ENCODE results near the gene IL9. TPM values are rescaled to one million over a fixed set of nuclear protein-coding genes. Genes with fewer than 3 reads are reported as not detected.

Gene IL9
- not detected for total RNA-seq

DNA sequence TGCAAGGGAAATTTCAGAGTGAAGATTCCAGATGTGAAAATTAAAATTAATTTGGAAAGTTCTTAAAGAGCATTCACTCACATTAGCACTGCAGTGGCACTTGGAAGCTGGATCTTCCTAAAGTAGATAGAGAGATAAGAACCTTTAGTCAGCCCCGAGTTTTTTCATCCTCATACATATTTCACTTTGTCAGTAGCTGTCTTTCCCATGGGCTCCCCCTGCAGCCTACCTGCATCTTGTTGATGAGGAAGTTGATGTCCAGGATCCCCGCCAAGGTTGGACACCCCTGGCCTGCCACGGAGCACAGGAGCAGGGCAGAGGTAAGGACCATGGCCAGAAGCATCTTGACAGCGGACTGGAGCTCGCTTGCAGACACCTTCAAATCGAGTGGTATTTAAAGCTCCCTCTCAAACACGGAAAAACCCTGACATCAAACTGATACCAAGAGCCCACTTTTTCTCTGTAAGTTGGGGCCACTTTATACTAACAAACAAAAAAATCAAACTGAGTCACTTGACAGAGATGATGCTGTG, at the start of gene IL9:
TSS of gene IL9 (minus strand) at position 368 of the 533 bp plus-strand sequence. CDS start at position 343, 25 bp downstream.
- DNase-seq (ENCODE audit: low spot score) = no peak

DNA sequence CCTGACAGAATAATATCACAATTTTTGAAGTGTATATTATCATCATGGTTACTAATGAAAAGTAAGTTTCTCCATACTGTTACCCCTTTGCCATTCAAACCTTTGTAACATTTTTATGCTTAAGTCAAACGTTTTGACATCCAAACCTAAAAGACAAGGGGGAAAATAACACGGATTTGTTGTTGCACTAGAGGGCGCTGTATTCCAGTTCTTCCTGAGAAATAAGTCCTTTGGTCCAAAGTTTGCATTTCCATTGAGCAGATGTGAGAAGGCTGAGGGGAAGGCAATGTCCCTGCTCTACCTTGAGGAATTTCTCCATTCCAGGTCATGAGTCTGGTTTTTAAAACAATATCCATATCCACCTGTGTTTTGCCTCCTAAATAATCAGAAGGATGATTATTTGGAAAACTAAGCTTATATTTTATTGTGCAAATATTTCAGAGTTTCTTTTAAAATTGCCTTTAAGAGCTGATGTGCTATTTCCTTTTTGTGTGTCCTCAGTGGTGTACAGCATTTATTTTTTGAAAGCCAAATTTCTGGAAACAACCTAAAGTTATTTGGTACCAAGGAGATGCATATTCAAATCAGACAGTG, 49.4 kb upstream of the IL9 start:
- peak; percentile 99 for ATAC-seq

More for the DNA sequence above, at the start of gene IL9:
- ATAC-seq = no peak

DNA sequence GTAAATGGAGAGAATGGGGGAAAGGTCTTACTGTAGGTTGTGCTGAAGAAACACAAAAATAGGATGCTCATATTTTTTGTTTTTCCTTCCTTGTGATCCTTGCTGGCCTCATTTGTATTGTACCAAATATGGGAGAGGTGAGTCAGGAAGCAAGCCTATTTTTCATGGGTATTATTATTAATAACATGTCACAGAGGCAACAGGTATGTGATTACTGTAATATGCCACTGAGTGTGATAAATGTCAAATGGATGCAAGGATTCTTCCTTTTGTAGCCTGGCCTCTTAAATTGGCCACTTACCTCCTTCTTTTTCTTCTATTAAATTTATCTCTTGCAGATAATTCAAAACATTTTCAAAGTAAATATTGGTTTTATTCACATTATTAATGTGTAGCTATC, 48.9 kb upstream of the IL9 start:
- no peak for ATAC-seq
- no peak for DNase-seq (ENCODE audit: low spot score)

More for the DNA sequence above, 49.4 kb upstream of the IL9 start:
- peak; percentile 52 for DNase-seq (ENCODE audit: low spot score)

DNA sequence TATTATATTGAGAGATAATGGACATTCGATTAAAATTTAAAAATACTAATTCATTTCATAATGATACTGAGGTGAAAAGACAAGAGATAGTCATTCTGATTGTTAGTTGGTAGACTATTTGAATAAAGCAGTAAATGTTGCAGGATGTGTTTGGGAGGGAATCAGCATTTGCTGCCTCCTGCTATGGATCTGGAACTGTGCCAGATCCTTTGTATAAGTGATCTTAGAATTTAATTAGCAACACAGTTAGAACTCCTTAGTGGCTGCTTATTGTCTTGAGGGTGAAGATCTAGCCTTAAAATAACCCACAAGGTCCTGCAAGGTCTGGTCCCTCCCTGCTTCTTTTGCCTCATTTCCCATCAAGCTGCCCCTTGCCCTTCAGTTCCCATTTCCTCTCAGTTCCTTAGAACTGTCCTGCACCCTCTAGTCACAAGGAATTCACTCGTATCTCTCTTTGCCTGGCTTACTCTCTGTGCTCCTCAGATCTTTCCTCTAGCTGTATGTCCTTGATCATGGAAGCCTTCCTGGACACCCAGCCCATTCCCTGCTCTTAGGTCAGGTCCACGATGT, 46.6 kb upstream of the IL9 start:
- DNase-seq (ENCODE audit: low spot score) (no peak), ATAC-seq (no peak)

DNA sequence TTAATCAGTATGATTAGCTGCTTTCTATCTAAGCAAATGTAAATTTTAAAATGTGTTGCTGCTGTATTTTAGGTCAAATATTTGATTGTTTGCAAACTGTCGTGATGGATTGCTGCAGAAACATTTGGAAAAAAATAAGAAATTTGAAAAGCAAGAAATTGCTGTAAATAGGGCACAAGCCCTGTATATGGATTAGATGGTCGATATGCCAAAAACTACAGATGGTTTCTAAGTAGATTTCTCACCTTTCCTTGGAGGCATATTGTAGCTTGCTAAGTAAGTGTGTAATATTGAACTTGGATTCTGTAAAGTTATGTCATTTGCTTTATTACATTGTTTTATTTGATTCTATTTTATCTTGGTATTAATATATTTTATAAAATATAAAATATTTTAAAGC, 46.1 kb upstream of the IL9 start:
- ATAC-seq = no peak

DNA sequence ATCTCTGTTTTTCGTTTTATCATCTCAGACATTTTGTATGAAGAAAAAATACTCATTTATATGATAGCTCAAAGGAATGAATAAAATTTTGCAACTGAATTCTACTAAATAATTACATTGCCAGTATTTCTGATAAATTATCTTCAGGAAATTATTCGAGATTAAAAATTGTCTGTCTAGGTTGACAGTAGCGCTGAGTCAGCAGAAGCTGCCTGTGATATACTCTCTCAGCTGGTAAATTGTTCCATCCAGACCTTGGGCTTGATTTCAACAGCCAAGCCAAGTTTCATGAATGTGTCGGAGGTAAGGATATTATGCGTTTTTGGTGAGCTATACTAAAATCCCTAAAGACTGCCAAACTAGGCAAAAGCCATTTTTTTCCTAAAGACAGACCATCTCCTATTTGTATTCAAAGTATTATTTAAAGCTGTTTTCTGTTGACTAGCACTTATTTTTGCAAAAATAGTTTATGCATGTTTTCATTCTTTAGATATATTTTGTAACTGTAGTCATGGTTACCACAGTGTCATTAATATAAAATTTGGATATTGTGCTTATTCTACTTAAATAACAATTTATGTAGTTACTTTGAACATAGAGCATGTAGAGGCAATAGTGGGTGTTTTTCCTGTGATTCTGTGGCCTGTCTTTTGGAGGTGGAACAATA, 41.7 kb upstream of the IL9 start:
- DNase-seq (ENCODE audit: low spot score) = no peak
- ATAC-seq = no peak

More for the DNA sequence above, 46.1 kb upstream of the IL9 start:
- no peak for DNase-seq (ENCODE audit: low spot score)

DNA sequence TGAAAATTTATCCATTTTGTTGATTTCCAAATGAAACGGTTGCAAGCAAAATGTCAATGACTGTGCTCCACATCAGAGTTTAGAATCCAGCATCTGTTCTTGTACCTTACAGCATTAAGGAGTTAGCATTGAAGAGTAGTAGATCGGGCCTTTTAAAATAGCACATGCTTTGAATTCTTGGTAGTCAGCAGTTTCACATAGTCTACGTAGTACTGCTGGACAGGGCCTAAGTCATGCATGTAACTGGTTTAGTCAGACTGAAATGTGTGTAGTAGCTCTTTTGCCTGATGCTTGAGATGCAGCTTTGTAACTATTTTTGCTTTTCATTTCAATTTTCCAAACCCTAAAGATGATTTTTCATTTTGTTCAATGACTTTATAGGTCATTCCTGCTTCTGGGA, 39.3 kb upstream of the IL9 start:
- DNase-seq (ENCODE audit: low spot score) (no peak), ATAC-seq (no peak)

DNA sequence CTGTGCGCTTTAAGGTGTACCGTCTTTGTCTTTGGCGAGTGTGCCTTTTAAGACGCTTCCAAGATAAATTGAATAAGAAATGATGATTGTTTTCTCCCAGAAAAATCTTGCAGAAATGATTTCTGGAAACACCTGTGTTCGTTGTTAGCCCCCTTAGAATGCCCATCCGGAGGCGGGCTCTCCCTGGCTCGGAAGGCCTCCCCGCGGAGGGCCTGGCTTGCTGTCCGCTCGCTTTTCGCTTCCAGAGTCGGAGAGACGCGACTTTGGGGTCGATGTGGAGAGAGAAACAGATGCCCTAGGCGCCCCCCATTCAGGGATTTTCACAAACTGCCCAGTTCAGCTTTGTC, 35.3 kb upstream of the IL9 start:
- DNase-seq (ENCODE audit: low spot score) (no peak), ATAC-seq (no peak)

DNA sequence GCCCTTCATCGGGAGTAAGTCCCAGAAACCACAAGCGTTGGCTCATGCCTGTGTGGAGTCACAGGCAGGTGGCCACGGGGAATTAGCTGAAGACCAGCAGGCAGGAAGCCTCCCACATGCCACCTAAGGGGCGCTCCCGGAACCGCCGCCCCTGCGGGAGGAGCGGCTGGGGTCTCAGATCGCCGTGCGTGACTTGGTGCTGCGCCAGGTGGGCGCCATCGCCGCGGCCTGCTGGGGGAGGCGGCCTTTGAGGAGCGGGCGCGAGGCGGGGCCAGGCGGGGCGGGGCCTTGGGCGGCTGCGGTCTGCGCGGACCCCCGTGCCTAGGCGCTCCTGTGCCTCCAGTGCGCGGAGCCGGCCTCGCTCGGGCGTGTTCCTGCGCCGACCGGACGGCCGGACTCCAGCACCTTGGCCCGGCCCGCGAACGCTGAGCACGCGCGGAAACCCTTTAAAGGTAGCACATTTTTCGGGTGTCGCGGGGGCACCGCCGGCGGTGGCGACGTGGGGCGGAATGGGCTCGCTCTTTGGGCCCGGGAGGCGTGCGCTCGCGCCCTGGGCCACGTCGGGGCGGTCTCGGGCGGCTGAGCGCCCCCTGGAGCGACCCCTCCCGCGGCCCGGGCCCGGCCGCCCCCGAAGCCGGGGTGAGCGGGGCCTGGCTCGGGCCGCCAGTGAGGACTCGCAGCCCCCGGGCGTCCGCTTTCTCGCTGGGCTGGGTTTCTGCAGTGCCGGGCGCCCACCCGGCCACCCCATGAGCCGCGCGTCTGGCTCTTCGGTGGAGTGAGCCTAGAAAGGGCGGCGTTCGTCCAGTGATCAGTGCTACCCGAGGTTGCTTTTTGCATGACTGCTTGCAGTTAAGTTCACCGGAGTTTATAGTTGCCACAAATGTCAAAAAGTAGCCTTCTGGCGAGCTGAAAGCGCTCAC, 34.6 kb upstream of the IL9 start:
- DNase-seq (ENCODE audit: low spot score) = no peak
- ATAC-seq = peak; percentile 82

DNA sequence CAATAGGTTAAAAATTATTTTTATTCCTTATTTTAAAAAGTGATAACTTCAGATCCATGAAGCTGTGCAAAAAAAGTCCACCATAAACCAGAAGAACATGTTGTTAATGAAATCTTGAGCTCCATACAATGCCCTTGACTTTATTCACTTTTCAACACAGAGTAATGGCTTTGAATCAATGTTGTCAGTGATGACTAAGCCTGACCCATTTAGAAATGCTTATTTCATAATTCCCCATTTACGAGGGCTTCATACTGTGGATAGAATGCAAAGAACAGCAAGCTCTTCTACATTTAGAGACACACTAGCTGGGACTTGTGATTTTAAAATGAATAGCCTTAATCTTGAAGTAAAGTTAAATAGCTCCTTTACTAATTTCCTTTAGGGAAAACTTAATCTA, 25.7 kb upstream of the IL9 start:
- ATAC-seq (no peak), DNase-seq (ENCODE audit: low spot score) (no peak)

DNA sequence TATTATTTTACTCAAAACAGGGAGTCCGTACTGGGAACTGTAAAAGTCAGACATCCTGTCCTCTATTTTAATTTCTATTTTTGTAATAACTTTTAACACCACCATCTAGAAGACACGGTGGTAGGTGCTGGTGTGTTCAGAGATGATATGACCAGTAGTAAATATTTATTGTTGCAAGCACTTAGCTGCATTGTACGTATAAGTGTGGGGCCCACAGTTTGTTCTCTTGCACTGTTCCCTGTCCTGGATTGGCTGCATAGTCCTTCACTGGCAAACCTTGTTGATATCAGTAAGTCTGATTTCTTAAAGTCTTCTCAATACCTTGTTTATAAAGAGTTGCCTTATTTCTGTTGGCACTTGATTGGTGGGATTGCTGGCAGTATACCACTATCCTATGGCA, 24.6 kb upstream of the IL9 start:
- ATAC-seq (no peak), DNase-seq (ENCODE audit: low spot score) (no peak)

DNA sequence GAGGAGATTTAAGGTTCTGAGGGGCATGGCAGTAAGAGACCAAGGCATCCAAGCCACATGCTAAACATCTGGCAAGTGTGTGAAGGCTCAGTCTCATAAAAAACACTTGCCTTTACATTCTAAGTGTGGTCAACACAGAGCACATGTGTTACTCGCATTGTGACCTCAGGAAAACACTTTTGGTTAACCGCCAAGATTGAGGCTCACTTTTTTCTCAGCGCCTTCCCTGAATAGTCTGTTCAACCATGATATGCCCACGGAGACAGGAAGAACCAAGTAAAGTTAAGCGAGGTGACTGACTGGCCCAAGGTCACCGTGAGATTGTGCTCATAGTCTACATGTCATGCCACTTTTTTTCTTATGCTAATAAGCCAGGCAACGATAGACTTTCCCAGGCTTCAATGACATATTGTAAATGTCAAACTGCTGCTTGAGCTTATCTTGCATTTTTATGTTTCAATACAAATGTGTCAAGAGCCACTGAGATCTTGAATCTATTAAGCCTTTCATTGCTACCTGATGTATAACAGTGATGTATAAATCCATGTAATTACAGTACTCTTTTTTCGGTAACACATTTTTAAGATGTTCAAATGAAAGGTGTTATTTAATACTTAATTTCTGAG, 21.1 kb upstream of the IL9 start:
- no peak for DNase-seq (ENCODE audit: low spot score)
- ATAC-seq = no peak

DNA sequence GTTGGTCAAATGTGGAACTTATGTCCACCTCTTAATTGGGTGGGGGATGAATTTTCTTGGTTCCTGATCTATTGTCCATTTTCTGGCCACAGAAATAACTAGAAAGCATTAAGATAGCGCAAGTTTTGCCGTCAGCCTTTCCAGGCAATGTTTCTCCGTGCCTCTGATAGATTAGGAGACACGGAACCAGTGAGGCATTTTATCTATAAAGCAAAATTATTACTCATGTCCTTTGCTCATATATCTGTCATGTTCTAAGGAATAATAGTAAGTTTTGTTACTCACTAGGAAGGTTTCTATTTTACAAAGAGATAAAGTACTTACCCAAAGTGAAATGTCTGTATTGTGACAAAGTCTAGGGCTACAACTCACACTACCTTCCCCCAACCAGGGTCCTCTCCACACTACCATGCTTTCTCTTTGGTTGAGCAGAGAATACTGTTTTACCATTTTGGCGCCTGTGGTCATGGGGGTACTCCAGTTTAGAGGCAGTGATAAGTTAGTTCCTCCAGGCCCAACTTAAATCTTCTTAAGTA, 19.9 kb upstream of the IL9 start:
- DNase-seq (ENCODE audit: low spot score) = no peak
- ATAC-seq = no peak

DNA sequence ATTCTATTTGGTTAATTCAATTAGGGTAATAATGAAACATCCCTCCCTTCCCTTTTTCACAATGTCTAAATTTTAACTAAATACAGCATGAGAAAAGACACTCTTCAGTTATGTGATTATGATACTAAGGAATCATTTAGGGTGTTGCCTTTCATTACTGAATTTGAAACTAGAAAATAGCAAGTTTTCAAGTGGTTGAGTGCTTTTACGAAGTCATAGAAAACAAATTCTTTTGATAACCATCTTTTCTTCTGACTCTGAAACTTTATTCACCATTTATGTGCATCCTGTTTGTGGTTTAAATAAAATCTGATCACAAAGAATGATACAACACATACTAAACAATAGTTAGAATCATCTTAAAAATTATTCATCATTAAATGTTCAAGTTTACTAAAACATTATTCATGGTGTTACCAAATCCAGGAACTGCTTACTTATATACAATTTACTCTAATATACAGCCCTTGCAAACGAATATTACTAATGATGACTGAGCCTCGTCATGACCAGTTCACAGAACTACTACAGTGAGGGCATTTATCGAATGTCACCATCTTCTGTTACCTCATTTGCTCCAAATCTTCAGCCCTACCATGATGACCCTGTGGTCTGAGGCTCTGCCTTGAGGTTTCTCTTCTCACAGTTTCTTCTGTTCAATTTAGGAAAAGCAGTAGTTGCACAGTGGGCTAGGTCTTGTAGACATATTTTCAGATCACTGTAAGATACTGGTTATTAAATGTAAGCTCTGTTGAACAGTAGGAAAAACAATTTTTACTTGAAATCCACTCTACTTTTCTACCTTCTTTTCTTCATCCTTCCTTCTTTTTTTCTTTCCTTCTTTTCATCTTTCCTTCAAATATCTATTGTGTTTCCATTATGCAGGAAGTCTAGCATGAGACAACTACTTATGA, 18.3 kb upstream of the IL9 start:
- ATAC-seq (no peak), DNase-seq (ENCODE audit: low spot score) (no peak)

DNA sequence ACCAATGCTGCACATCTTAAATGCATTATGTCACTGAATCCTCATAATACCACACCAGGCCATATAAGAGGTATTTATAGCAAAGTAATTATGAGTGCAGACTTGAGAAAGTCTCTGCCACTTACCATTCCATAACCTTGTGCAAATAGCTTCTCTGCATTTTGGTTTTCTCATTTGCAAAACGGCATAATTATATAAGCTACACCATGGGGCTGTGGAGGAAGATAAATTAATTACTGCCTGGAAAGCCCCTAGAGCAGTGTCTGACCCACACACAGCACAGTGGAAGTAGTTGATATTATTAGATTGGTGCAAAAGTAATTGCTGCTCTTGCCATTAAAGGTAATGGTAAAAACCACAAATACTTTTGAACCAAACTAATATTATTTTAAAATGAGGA, 9.5 kb upstream of the IL9 start:
- no peak for DNase-seq (ENCODE audit: low spot score)
- ATAC-seq = no peak

DNA sequence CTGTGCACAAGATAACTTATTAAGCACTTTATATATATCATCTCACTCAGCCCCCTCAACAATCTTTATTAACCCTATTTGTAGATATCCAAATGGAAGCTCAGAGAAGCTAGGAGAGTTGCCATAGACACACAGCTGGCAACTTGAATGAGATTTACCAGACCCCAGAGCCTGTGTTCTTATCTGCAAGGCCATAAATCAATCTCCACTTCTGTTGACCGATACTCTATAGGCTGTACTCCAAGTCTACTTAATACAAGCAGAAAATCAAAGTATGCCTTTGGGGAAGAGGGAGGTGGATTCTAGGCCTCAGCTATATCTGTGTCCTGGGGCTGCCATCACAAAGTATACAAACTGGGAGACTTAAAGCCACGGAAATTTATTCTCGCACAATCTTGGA, 6.0 kb upstream of the IL9 start:
- ATAC-seq (no peak), DNase-seq (ENCODE audit: low spot score) (no peak)

DNA sequence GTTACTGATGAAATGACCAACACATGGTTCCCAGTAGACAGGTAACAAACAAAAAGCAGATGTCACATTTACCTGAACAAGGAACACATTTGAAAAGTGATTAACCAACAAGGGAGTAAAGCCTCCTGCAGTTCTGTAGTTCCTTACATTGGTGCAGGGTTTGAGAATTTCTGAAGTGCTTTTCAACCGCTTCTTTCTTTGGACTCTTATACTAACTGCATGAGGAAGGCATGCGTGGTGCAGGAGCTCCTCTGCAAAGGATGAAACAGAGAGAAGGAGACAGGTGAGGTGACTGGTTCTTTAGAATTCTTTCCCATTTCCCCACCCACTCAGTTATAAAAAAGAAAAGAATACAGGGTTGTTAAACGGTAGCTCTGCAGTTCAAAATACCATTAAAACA, 4.6 kb upstream of the IL9 start:
- DNase-seq (ENCODE audit: low spot score) = no peak
- no peak for ATAC-seq

DNA sequence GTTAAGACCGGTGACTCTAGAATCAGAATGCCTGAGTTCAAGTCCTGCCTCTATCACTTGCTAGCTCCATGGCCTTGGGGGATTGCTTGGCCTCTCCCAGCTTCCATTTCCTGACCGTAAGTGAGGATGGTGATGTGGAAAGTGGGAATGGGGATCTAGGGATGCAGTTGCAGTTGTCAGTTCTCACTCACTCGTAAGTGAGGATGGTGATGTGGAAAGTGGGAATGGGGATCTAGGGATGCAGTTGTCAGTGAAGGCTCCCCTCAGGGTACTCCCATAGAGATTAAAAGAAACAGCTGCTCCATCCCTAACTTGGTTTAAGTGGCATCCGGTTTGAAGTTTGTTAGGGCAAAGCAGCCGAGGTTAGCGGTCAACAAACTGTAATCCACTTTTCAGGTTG, 3.0 kb upstream of the IL9 start:
- DNase-seq (ENCODE audit: low spot score) (no peak), ATAC-seq (no peak)

DNA sequence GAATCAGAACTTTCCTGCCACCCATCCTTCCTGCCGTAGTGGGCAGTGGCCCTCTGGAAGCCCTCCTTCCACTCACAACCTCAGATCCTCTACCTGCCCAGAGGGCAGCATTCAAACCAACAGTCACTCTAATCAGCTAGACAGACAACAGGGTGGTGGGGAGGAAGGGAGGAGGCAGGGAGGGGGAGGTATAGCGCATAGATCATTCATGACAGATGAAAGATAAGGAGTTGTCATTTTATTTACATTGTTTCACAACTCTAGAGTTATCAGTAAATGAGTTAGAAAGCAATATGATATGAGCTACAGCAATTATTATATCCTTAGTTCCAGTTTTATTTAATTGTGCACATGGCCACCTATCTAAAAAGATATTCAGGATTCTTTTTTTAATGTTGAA, 852 bp downstream of the IL9 start:
- ATAC-seq = no peak
- DNase-seq (ENCODE audit: low spot score) = no peak

DNA sequence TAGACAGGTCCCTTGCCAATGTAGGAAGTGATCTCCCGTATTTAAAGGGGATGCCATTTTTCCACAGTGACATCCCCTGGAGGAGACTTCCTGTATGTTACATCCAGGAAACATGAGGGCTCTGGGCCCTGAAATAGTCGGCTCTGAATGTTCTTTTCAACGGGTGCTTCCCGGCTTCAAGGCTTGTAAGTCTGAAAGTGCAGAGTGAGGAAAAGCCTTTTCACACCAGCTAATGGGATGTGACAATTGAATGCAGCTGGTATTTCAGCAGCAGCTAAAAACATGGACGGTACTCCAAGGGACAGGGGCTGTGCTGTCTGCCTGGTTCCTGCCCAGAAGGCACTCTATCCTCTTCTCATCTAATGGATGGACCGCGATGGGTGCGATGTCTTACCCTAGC, 1.4 kb downstream of the IL9 start:
- no peak for ATAC-seq
- DNase-seq (ENCODE audit: low spot score) = no peak
